ENCODE data around the gene SLC22A2. TPM values are rescaled to one million over a fixed set of nuclear protein-coding genes. Genes with fewer than 3 reads are reported as not detected.

SLC22A2 gene
- polyA plus RNA-seq, 3 donors: not detected

DNA sequence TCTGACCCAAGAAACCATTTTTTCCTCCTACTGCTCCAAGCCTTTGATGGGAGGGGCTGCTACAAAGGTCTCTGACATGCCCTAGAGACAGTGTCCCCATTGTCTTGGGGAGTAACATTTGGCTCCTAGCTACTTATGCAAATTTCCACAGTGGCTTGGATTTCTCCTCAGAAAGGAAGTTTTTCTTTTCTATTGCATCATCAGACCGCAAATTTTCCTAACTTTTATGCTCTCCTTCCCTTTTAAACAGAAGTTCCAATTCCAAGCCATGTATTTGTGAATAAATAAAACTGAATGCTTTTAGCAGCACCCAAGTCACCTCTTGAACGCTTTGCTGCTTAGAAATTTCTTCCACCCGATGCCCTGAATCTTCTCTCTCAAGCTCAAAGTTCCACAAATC lies 51.0 kb downstream of the SLC22A2 start:
- intact Hi-C loops (cut with micrococcal nuclease): no loop called here
- no peak overlapping the region for H3K4me3 Mint-ChIP-seq
- peaks cover 0 to 3% (median 2%) of the 10 kb centered on the region in 3 donors for H3K27me3 Mint-ChIP-seq (ENCODE audit: low read depth in 3 of 3)
- H3K9ac ChIP-seq (ENCODE audit: insufficient read depth, low read length, poor library complexity, severe bottlenecking): no peak overlapping the region
- no peak overlapping the region for H3K27ac Mint-ChIP-seq
- no peak overlapping the region for H3K4me3 ChIP-seq (replicated peaks in 1 of 3; ENCODE audit: low read depth in 2 of 3, low read length in 3 of 3)
- H3K4me1 ChIP-seq (ENCODE audit: control insufficient read depth in 1 of 2, insufficient read depth in 2 of 2, low read length in 2 of 2): no peaks in the 10 kb centered on the region
- H3K9me3 Mint-ChIP-seq: peaks cover 10 to 16% (median 11%) of the 10 kb centered on the region in 7 donors
- no peak for DNase-seq
- H3K27ac ChIP-seq (ENCODE audit: low read depth in 1 of 2, low read length in 2 of 2): no peak overlapping the region
- no peaks in the 10 kb centered on the region for H3K79me2 ChIP-seq (ENCODE audit: insufficient read depth, low read length)
- H3K27me3 ChIP-seq (ENCODE audit: control insufficient read depth in 2 of 2, insufficient read depth in 2 of 2, low read length in 2 of 2): no peaks in the 10 kb centered on the region
- H3K36me3 Mint-ChIP-seq: no peaks in the 10 kb centered on the region
- 100% methylated on average over 2 of the region's 3 CpGs for WGBS (ENCODE audit: insufficient coverage)
- no peaks in the 10 kb centered on the region for H4K20me1 ChIP-seq (ENCODE audit: insufficient read depth, low read length)
- peaks cover 0 to 7% of the 10 kb centered on the region in 2 donors for H3K9me3 ChIP-seq (replicated peaks in 1 of 2; ENCODE audit: control insufficient read depth in 1 of 2, insufficient read depth in 1 of 2, low read length in 2 of 2)
- no peaks in the 10 kb centered on the region for H3K36me3 ChIP-seq (replicated peaks in 1 of 2; ENCODE audit: control insufficient read depth in 1 of 2, insufficient read depth in 2 of 2, low read length in 2 of 2)
- H2AFZ ChIP-seq (ENCODE audit: insufficient read depth, low read depth, low read length, poor library complexity, severe bottlenecking): no peak overlapping the region
- no peak overlapping the region for H3K4me2 ChIP-seq (replicated peaks; ENCODE audit: extremely low read depth, low read length, poor library complexity, severe bottlenecking)
- TF ChIP-seq, protein P1, sequence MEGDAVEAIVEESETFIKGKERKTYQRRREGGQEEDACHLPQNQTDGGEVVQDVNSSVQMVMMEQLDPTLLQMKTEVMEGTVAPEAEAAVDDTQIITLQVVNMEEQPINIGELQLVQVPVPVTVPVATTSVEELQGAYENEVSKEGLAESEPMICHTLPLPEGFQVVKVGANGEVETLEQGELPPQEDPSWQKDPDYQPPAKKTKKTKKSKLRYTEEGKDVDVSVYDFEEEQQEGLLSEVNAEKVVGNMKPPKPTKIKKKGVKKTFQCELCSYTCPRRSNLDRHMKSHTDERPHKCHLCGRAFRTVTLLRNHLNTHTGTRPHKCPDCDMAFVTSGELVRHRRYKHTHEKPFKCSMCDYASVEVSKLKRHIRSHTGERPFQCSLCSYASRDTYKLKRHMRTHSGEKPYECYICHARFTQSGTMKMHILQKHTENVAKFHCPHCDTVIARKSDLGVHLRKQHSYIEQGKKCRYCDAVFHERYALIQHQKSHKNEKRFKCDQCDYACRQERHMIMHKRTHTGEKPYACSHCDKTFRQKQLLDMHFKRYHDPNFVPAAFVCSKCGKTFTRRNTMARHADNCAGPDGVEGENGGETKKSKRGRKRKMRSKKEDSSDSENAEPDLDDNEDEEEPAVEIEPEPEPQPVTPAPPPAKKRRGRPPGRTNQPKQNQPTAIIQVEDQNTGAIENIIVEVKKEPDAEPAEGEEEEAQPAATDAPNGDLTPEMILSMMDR (IDR thresholded peaks at IDR 0.05): no peak
- no peaks in the 10 kb centered on the region for H3K4me1 Mint-ChIP-seq

DNA sequence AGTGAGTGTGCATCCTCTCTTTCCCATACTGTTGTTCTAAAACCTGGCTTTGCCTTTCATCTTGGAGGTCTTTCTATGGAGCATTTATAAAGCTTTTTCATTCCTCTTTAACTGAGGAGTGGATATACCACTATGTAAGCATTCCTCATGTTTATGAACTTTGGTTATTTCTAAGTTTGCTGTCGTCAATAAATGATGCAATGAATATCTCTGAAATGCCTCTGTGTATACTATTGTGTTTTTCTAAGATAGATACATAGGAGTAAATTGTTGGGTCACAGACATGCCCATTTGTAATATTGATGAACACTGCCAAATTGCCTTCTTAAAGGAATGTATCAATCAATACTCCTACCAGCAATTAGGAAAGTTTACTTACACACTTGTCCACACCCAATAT lies 53.9 kb downstream of the SLC22A2 start:
- Histone ChIP-seq H2AFZ (ENCODE audit: insufficient read depth, low read depth, low read length, poor library complexity, severe bottlenecking) (no peak overlapping the region), H3K27me3 (ENCODE audit: control insufficient read depth in 2 of 2, insufficient read depth in 2 of 2, low read length in 2 of 2) (no peaks in the 10 kb centered on the region), H4K20me1 (ENCODE audit: insufficient read depth, low read length) (no peaks in the 10 kb centered on the region), H3K27ac (ENCODE audit: low read depth in 1 of 2, low read length in 2 of 2) (no peak overlapping the region), H3K36me3 (replicated peaks in 1 of 2; ENCODE audit: control insufficient read depth in 1 of 2, insufficient read depth in 2 of 2, low read length in 2 of 2) (no peaks in the 10 kb centered on the region), H3K4me3 (replicated peaks in 1 of 3; ENCODE audit: low read depth in 2 of 3, low read length in 3 of 3) (no peak overlapping the region), H3K4me2 (replicated peaks; ENCODE audit: extremely low read depth, low read length, poor library complexity, severe bottlenecking) (no peak overlapping the region), H3K9me3 (replicated peaks in 1 of 2; ENCODE audit: control insufficient read depth in 1 of 2, insufficient read depth in 1 of 2, low read length in 2 of 2) (peaks cover 0 to 7% of the 10 kb centered on the region in 2 donors), H3K4me1 (ENCODE audit: control insufficient read depth in 1 of 2, insufficient read depth in 2 of 2, low read length in 2 of 2) (no peaks in the 10 kb centered on the region), H3K79me2 (ENCODE audit: insufficient read depth, low read length) (no peaks in the 10 kb centered on the region), H3K9ac (ENCODE audit: insufficient read depth, low read length, poor library complexity, severe bottlenecking) (no peak overlapping the region)
- TF ChIP-seq, protein P1 (IDR thresholded peaks at IDR 0.05): no peak
- no peak overlapping the region for H3K4me3 Mint-ChIP-seq
- no peak for DNase-seq
- H3K4me1 Mint-ChIP-seq: no peaks in the 10 kb centered on the region
- WGBS (ENCODE audit: insufficient coverage): no CpG with 5 or more reads among the region's 1 CpG
- intact Hi-C loops (cut with micrococcal nuclease): no loop called here
- peaks cover 0 to 7% (median 4%) of the 10 kb centered on the region in 3 donors for H3K27me3 Mint-ChIP-seq (ENCODE audit: low read depth in 3 of 3)
- no peaks in the 10 kb centered on the region for H3K36me3 Mint-ChIP-seq
- H3K9me3 Mint-ChIP-seq: peaks cover 6 to 17% (median 10%) of the 10 kb centered on the region in 7 donors
- H3K27ac Mint-ChIP-seq: no peak overlapping the region
